Esophagus squamous epithelium (tissue), 4 donors: ENCODE results near the gene TMTC2.

ENCODE experiments used
- POLR2A ChIP-seq, 4 donors: fragments of 450-650 bp; IDR thresholded peaks; one replicate each; pipeline ENCODE4 v1.6.1; 2017; ENCODE audit warnings: antibody characterized with exemption in 4 of 4, mild to moderate bottlenecking in 4 of 4, moderate library complexity in 3 of 4
- TF ChIP-seq, protein P1 (sequence below), 6 experiments: fragments of 450-650 bp in 4 of 6; fragments of 200-600 bp in 2 of 6; sonication (generic) in 2 of 6; IDR thresholded peaks; one replicate each; pipeline ENCODE4 v1.5.1; 2016 to 2019; ENCODE audit warnings: antibody characterized with exemption in 6 of 6, mild to moderate bottlenecking in 4 of 6, moderate library complexity in 4 of 6

DNA sequence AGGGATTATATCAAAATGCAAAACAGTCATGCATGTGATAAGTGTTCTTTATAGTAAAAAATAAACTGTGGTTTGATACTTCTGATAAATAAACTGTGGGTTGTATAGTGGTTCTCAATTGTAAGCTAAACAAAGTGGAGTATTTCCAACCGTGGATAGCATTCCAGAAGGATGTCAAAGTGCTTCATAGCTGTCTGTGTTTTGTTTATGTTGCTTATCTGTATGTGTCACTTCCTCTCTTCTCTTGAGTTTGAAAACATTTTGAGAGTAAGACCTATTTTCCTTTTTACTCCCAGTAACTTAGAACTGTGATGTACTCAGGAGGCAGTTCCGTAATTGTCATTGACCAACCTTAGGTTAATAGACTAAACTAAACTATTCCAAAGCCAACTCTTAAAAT, 415.8 kb downstream of the TMTC2 start:
- TF ChIP-seq, protein P1, sequence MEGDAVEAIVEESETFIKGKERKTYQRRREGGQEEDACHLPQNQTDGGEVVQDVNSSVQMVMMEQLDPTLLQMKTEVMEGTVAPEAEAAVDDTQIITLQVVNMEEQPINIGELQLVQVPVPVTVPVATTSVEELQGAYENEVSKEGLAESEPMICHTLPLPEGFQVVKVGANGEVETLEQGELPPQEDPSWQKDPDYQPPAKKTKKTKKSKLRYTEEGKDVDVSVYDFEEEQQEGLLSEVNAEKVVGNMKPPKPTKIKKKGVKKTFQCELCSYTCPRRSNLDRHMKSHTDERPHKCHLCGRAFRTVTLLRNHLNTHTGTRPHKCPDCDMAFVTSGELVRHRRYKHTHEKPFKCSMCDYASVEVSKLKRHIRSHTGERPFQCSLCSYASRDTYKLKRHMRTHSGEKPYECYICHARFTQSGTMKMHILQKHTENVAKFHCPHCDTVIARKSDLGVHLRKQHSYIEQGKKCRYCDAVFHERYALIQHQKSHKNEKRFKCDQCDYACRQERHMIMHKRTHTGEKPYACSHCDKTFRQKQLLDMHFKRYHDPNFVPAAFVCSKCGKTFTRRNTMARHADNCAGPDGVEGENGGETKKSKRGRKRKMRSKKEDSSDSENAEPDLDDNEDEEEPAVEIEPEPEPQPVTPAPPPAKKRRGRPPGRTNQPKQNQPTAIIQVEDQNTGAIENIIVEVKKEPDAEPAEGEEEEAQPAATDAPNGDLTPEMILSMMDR (IDR thresholded peaks at IDR 0.05) = no peak
- no peak for TF ChIP-seq POLR2A (IDR thresholded peaks at IDR 0.05)
